Measurements from ENCODE around the gene TP53I11. TPM values are rescaled to one million over a fixed set of nuclear protein-coding genes. Genes with fewer than 3 reads are reported as not detected.
A peak's percentile ranks its signal among the peaks of the same experiment; 100 is the strongest.

Gene TP53I11
- total RNA-seq, 4 donors from 2014 or later, result 19.8 to 110 (median 40.8) TPM

DNA sequence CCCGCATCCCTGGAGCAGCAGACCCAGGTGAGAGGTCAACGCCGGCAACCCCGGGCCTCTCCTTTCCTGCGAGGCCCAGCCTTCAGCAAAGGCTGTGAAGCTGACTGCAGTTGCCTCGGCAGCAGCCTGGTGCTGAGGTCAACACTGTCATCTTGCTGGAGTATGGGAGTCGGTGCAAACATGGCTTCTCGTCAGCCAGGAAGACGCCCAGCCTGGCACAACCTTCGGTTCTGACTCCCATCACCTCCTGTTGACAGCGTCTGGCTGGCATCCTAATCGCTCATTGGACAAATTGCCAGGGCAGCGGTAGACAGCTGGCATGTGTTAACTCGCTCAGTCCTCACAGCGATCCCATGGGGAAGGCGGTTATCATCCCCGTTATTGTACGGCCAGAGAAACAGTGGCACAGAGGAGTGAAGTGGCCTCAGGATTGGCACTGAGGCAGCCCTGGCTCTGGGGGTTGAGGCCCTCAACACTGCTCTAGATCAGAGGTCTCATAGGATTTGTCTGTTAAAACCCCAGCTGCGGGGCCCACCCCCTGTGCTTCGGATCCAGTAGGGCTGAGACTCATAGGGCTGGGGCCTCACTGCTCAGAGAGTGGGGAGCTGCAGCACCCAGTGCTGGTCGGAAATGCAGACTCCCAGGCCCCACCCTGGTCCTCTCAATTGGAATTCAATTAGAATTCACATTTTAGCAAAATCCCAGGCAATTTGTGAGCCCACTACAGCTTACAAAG is 39.3 kb upstream of the TP53I11 start:
- no peaks in the 10 kb centered on the region for H3K36me3 ChIP-seq
- peak overlapping the region in 2 of 4 donors; percentile 50 to 53 for H3K27ac ChIP-seq
- 95% methylated on average over 3 of the region's 21 CpGs; no CpG with 5 or more reads in 1 of the 2 donors for WGBS, 2 donors (ENCODE audit: low coverage in 1 of 2)
- no peaks in the 10 kb centered on the region for H3K9me3 ChIP-seq
- peak; percentile 80 for TF ChIP-seq POLR2AphosphoS5 (IDR thresholded peaks at IDR 0.05)
- TF ChIP-seq, protein P1, sequence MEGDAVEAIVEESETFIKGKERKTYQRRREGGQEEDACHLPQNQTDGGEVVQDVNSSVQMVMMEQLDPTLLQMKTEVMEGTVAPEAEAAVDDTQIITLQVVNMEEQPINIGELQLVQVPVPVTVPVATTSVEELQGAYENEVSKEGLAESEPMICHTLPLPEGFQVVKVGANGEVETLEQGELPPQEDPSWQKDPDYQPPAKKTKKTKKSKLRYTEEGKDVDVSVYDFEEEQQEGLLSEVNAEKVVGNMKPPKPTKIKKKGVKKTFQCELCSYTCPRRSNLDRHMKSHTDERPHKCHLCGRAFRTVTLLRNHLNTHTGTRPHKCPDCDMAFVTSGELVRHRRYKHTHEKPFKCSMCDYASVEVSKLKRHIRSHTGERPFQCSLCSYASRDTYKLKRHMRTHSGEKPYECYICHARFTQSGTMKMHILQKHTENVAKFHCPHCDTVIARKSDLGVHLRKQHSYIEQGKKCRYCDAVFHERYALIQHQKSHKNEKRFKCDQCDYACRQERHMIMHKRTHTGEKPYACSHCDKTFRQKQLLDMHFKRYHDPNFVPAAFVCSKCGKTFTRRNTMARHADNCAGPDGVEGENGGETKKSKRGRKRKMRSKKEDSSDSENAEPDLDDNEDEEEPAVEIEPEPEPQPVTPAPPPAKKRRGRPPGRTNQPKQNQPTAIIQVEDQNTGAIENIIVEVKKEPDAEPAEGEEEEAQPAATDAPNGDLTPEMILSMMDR (IDR thresholded peaks at IDR 0.05), result no peak
- no peak overlapping the region for H3K4me3 ChIP-seq
- ATAC-seq, result peak; percentile 68
- no peaks in the 10 kb centered on the region for H3K27me3 ChIP-seq
- peaks cover 0 to 33% (median 0%) of the 10 kb centered on the region in 3 donors for H3K4me1 ChIP-seq

DNA sequence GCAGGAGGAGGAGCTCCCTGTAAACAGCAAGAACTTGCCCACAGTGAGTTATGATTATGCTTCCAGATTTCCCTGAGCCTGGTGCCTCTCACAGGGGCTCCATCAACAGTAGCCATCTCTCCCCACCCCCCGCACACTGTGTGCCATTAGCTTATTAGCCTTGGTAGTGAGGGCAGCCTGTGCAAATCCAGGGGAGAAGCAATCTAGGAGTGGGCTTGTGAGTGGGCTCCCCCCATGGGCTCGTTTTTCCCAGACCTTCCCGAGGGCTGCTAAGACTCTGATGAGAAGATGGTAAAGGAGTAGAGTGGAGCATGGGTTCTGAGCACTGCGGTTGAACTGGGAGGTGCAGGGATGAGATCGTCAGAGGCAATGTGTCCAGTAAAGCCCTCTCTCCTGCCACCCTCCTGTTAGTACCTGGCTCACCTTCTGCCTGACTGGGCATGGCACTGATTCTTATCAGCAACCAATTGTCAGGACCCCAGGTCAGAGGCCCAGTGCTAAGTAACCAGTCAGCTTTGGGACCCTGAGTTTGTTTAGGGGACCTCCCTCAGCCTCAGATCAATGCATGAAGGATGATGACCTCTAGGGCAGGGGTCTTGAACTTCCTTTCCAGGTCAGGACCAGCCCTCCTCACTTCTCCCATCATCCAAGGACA is 38.4 kb upstream of the TP53I11 start:
- TF ChIP-seq EP300 (IDR thresholded peaks at IDR 0.05) (no peak), POLR2AphosphoS5 (IDR thresholded peaks at IDR 0.05) (no peak), POLR2A (IDR thresholded peaks at IDR 0.05) (no peak)
- TF ChIP-seq, protein P1 (IDR thresholded peaks at IDR 0.05), result no peak
- WGBS, 2 donors (ENCODE audit: low coverage in 1 of 2), result 60% methylated on average over 1 of the region's 5 CpGs; no CpG with 5 or more reads in 1 of the 2 donors
- Histone ChIP-seq H3K27me3 (no peaks in the 10 kb centered on the region), H3K9me3 (no peaks in the 10 kb centered on the region), H3K27ac (peak overlapping the region in 2 of 4 donors; percentile 50 to 53), H3K4me3 (no peak overlapping the region), H3K36me3 (no peaks in the 10 kb centered on the region), H3K4me1 (peaks cover 0 to 33% (median 0%) of the 10 kb centered on the region in 3 donors)
- no peak for ATAC-seq

DNA sequence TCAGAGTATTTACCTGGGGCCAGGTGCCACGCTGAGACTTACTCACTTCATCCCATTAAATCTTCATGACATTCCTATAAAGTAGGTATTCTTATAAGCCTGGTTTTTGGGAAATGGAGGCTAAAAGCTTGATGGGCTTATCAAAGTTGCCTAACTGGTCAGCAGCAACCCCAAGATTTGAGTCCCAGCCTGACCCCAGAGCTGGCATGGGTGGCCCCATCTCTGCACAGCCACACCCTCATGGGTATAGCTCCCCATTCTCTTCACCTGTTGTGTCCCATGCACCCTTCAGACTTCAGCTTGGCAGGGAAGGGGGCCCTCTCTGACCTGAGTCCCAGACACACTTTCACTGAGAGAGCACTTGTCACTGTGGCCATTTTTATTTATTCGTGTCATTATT is 37.4 kb upstream of the TP53I11 start:
- no peaks in the 10 kb centered on the region for H3K27me3 ChIP-seq
- ATAC-seq, result no peak
- 85% methylated on average over 2 of the region's 2 CpGs; no CpG with 5 or more reads in 1 of the 2 donors for WGBS, 2 donors (ENCODE audit: low coverage in 1 of 2)
- H3K27ac ChIP-seq, result no peak overlapping the region
- peaks cover 0 to 33% (median 0%) of the 10 kb centered on the region in 3 donors for H3K4me1 ChIP-seq
- no peaks in the 10 kb centered on the region for H3K9me3 ChIP-seq
- H3K4me3 ChIP-seq, result no peak overlapping the region
- H3K36me3 ChIP-seq, result no peaks in the 10 kb centered on the region
- TF ChIP-seq EP300 (IDR thresholded peaks at IDR 0.05), result no peak
- TF ChIP-seq, protein P1 (IDR thresholded peaks at IDR 0.05), result no peak

DNA sequence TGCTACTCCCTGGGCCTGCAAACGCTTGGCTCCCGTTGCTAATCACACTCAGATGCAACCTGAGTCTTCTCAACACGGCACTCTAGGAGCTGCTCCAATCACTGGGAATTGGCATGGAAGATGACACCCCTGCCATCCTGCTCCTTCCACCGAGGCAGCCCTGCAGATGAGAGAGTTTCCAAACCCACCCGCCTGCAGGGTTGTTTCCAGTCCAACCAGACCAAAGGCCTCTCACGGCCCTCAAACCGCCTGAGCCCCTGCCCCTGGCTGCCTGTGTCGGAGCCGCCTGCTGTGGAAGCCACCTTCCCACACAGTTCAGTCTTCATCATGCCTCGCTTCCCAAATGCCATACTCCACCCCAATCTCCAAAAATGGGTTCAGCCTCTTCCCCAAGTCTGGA is 36.8 kb upstream of the TP53I11 start:
- TF ChIP-seq POLR2AphosphoS5 (IDR thresholded peaks at IDR 0.05) (no peak), POLR2A (IDR thresholded peaks at IDR 0.05) (no peak)
- 73 to 93% methylated on average over 2 to 4 of the region's 10 CpGs for WGBS, 2 donors (ENCODE audit: low coverage in 1 of 2)

DNA sequence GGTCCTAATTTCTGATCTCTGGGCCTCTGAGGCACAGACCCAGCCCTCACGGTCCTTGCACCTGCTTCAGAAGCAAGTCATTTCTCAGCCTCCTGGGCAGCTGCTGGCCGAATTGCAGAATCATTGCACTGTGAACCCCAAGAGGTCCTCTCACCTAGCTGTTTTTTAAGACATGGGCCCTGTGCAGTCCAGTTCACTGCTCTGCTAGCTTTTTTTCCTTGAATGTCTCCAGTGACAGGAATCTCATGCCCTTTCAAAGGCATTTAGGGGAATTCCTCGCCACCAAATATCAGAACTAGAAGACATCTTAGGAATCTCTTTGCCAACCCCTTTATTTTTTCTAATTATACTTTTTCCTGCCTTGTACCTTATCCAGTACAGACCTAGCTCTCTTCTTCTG is 35.6 kb upstream of the TP53I11 start:
- H3K4me1 ChIP-seq, result peaks cover 0 to 25% (median 0%) of the 10 kb centered on the region in 3 donors
- H3K27ac ChIP-seq, result no peak overlapping the region
- TF ChIP-seq POLR2A (IDR thresholded peaks at IDR 0.05) (no peak), POLR2AphosphoS5 (IDR thresholded peaks at IDR 0.05) (no peak), EP300 (IDR thresholded peaks at IDR 0.05) (no peak)
- TF ChIP-seq, protein P1 (IDR thresholded peaks at IDR 0.05), result no peak
- peaks cover 4% of the 10 kb centered on the region for H3K27me3 ChIP-seq
- no peak for ATAC-seq
- no peak overlapping the region for H3K4me3 ChIP-seq
- no peaks in the 10 kb centered on the region for H3K9me3 ChIP-seq
- H3K36me3 ChIP-seq, result no peaks in the 10 kb centered on the region
- WGBS, 2 donors (ENCODE audit: low coverage in 1 of 2), result 86 to 94% methylated on average over 1 to 3 of the region's 3 CpGs

More for the DNA sequence above, 36.8 kb upstream of the TP53I11 start:
- no peak for ATAC-seq
- Histone ChIP-seq H3K27me3 (peaks cover 2% of the 10 kb centered on the region), H3K4me3 (no peak overlapping the region), H3K9me3 (no peaks in the 10 kb centered on the region), H3K36me3 (no peaks in the 10 kb centered on the region), H3K27ac (no peak overlapping the region), H3K4me1 (peaks cover 0 to 32% (median 0%) of the 10 kb centered on the region in 3 donors)

Measured in gastroesophageal sphincter (tissue), 4 donors.